HepG2 (cell line): ENCODE measurements around the gene ESRP2. TPM values are rescaled to one million over a fixed set of nuclear protein-coding genes. Genes with fewer than 3 reads are reported as not detected.

Experiments
- ETV6 ChIP-seq: sonication (generic); formaldehyde crosslinking; conservative IDR thresholded peaks from 2 replicates; pipeline ENCODE4 v1.4.0; 2020; ENCODE audit warnings: missing genetic modification reagents
- FOXA1 ChIP-seq, 2 experiments: fragments of 450-650 bp in 1 of 2; sonication (generic) in 1 of 2; formaldehyde crosslinking in 1 of 2; IDR thresholded peaks; 2 replicates each; pipeline versions ENCODE4 v1.4.0 to v1.6.1; 2016 to 2020; ENCODE audit warnings: missing genetic modification reagents in 1 of 2
- GATAD1 ChIP-seq: IDR thresholded peaks from 2 replicates; pipeline ENCODE4 v1.6.1; 2016; ENCODE audit warnings: missing genetic modification reagents, missing compliant biosample characterization
- HBP1 ChIP-seq: IDR thresholded peaks from 2 replicates; pipeline ENCODE4 v1.6.1; 2016; ENCODE audit warnings: low read depth, control low read depth
- HNRNPUL1 ChIP-seq: fragments of 200-400 bp; formaldehyde crosslinking; IDR thresholded peaks from 2 replicates; pipeline ENCODE4 v1.6.1; 2017; ENCODE audit warnings: low read depth, mild to moderate bottlenecking, low read length, moderate library complexity
- KDM3A ChIP-seq: IDR thresholded peaks from 2 replicates; pipeline ENCODE4 v1.6.1; 2018; ENCODE audit warnings: low read depth, missing compliant biosample characterization
- MTA1 ChIP-seq: sonication (generic); formaldehyde crosslinking; IDR thresholded peaks from 2 replicates; pipeline ENCODE4 v1.4.0; 2020; ENCODE audit warnings: missing genetic modification reagents, mild to moderate bottlenecking, borderline replicate concordance
- RNF219 ChIP-seq: sonication (generic); formaldehyde crosslinking; IDR thresholded peaks from 2 replicates; pipeline ENCODE4 v1.5.0; 2020; ENCODE audit warnings: mild to moderate bottlenecking, missing genetic modification reagents
- RXRA ChIP-seq: sonication (generic); formaldehyde crosslinking; IDR thresholded peaks from 2 replicates; pipeline ENCODE4 v1.5.1; 2020; ENCODE audit warnings: missing genetic modification reagents
- RXRB ChIP-seq: IDR thresholded peaks from 2 replicates; pipeline ENCODE4 v1.6.1; 2016; ENCODE audit warnings: borderline replicate concordance, missing genetic modification reagents, missing compliant biosample characterization
- SOX5 ChIP-seq: IDR thresholded peaks from 2 replicates; pipeline ENCODE4 v1.6.1; 2016; ENCODE audit warnings: borderline replicate concordance
- SRY ChIP-seq: sonication (generic); formaldehyde crosslinking; IDR thresholded peaks from 2 replicates; pipeline ENCODE4 v1.8.0; 2022; ENCODE audit warnings: mild to moderate bottlenecking, missing genetic modification reagents
- TCF12 ChIP-seq, 2 experiments: fragments of 450-650 bp in 1 of 2; sonication (generic) in 1 of 2; formaldehyde crosslinking in 1 of 2; IDR thresholded peaks; 2 replicates each; pipeline versions ENCODE4 v1.6.1 to v1.8.0; 2017 to 2022; ENCODE audit warnings: antibody characterized with exemption in 1 of 2, mild to moderate bottlenecking in 1 of 2, missing genetic modification reagents in 1 of 2, moderate library complexity in 1 of 2
- TEAD3 ChIP-seq: optimal IDR thresholded peaks from 2 replicates; pipeline ENCODE3; 2016; ENCODE audit warnings: borderline replicate concordance
- ZFP62 ChIP-seq: sonication (generic); formaldehyde crosslinking; IDR thresholded peaks from 2 replicates; pipeline ENCODE4 v1.4.0; 2020; ENCODE audit warnings: missing genetic modification reagents
- ZNF574 ChIP-seq: sonication (generic); formaldehyde crosslinking; IDR thresholded peaks from 2 replicates; pipeline ENCODE4 v1.4.0; 2020; ENCODE audit warnings: missing genetic modification reagents
- ZZZ3 ChIP-seq: sonication (generic); formaldehyde crosslinking; IDR thresholded peaks from 2 replicates; pipeline ENCODE4 v1.4.0; 2020; ENCODE audit warnings: missing genetic modification reagents, mild to moderate bottlenecking, borderline replicate concordance
- polyA plus RNA-seq, 8 experiments: library from polyadenylated mRNA; depleted of rRNA in 3 of 8; stranded (reverse) in 7 of 8; unstranded in 1 of 8; fragments of >200 nt; fragmentation: Illumina TruSeq in 4 of 8; extraction: Trizol in 4 of 8; gene quantifications; 2 replicates each; pipeline versions ENCODE4 v1.2.1 to v1.2.3, GENCODE V29; 2011 to 2016; ENCODE audit warnings: low read depth in 4 of 8, missing spikeins in 1 of 8, mixed read lengths in 1 of 8; ENCODE audit not compliant: insufficient read depth in 1 of 8
- total RNA-seq, 5 experiments: library from RNA; depleted of rRNA; stranded (reverse); fragments of >200 nt; fragmentation: Illumina TruSeq; extraction: Trizol; gene quantifications; 2 replicates each; pipeline ENCODE4 v1.2.3, GENCODE V29; 2016; ENCODE audit warnings: low read depth in 1 of 5
- TF ChIP-seq, protein P1 (sequence below): IDR thresholded peaks from 2 replicates; pipeline ENCODE4 v1.6.1; 2016; ENCODE audit warnings: mild to moderate bottlenecking, missing biosample characterization, missing genetic modification reagents
- TF ChIP-seq, protein P2 (sequence below): sonication (generic); formaldehyde crosslinking; IDR thresholded peaks from 2 replicates; pipeline ENCODE4 v1.8.0; 2022; ENCODE audit warnings: missing genetic modification reagents, mild to moderate bottlenecking, borderline replicate concordance

ESRP2 gene
- total and polyA plus RNA-seq, 2 of the 13 experiments (the other 11 are each of a cell fraction or from before 2014, with no cell fraction given) = 21.1 to 32.4 TPM

DNA sequence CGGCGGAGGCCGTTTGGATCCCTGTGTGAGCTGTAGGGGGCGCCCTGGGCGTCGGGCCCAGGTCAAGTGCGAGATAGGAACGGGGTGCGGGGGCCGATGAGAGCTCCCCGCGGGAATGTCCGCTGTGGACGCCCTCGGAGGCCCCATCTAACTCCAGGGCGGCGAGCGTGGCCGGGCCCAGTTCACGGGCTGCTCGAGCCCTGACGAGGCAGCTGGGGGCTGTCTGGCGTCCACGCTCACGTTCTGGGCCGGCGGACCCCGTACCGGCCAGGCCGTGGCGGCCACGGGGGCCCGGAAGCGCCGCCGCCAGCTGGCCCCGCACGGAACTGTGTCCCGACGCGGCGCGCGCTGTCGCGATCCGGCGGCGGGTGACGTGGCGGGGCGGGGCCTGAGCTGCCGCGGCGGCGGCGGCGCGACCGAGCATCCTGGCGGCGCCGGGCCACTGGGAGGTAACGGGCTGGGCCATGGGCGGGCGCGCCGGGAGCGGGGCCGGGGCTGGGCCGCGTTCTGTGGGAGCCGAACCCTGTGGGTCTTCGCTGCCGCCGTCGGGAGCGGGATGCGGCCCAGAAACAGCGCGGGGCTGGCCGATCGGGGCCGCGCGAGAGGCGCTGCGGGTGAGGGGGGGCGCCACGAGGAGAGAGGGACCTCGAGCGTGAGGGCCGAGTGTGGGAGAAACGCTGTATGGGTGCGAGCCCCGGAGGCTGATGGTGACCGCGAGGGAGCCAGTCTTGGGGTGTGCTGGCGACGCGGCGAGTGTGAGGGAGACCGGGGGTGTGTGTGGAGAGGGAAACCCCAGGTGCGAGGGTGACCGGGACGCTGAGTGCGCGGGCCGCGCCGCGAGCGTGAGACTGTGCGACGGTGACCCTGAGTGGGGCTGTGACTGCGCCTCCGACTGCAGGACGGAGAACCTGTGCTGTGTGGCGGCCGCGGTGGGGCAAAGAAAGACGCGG, 28.5 kb upstream of the ESRP2 start, which contains the start of gene SLC7A6 (continued):
- 0 out of 2 replicates have a peak, but pooled peaks have one; percentile 22 for TF ChIP-seq ZFP62 (CRISPR knock-in tag)
- TF ChIP-seq RXRA (CRISPR knock-in tag) = peak; percentile 85; the same call in 1 of the 2 replicates
- TF ChIP-seq RNF219 (CRISPR knock-in tag) = peak; percentile 24; the same call in 1 of the 2 replicates
- TF ChIP-seq TEAD3 (CRISPR knock-in tag) = peak; percentile 47
- TF ChIP-seq KDM3A (CRISPR knock-in tag) = peak; percentile 72; the same call in 1 of the 2 replicates
- peak; percentile 15; the same call in 1 of the 2 replicates for TF ChIP-seq SOX5 (CRISPR knock-in tag)
- peak; percentile 39; the same call in 1 of the 2 replicates for TF ChIP-seq MTA1
- TF ChIP-seq RXRB (CRISPR knock-in tag) = peak; percentile 49; the same call in 1 of the 2 replicates
- TF ChIP-seq HNRNPUL1 = no peak; the same call in 1 of the 2 replicates
- peak; percentile 33; the same call in 1 of the 2 replicates for TF ChIP-seq SRY (CRISPR knock-in tag)
- peak; percentile 26 for TF ChIP-seq ETV6 (CRISPR knock-in tag)
- no peak for TF ChIP-seq FOXA1 (IDR thresholded peaks at IDR 0.05)
- peak; percentile 10; the same call in 1 of the 2 replicates for TF ChIP-seq FOXA1 (CRISPR knock-in tag; IDR thresholded peaks at IDR 0.05)
- 0 out of 2 replicates have a peak, but pooled peaks have one; percentile 38 for TF ChIP-seq HBP1 (CRISPR knock-in tag)
- TF ChIP-seq ZZZ3 (CRISPR knock-in tag) = peak; percentile 32; the same call in 1 of the 2 replicates
- TF ChIP-seq, protein P1, sequence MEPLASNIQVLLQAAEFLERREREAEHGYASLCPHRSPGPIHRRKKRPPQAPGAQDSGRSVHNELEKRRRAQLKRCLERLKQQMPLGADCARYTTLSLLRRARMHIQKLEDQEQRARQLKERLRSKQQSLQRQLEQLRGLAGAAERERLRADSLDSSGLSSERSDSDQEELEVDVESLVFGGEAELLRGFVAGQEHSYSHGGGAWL (CRISPR knock-in tag) = no peak; the same call in 1 of the 2 replicates
- TF ChIP-seq, protein P2, sequence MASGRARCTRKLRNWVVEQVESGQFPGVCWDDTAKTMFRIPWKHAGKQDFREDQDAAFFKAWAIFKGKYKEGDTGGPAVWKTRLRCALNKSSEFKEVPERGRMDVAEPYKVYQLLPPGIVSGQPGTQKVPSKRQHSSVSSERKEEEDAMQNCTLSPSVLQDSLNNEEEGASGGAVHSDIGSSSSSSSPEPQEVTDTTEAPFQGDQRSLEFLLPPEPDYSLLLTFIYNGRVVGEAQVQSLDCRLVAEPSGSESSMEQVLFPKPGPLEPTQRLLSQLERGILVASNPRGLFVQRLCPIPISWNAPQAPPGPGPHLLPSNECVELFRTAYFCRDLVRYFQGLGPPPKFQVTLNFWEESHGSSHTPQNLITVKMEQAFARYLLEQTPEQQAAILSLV (CRISPR knock-in tag) = 0 out of 2 replicates have a peak, but pooled peaks have one; percentile 12
- TF ChIP-seq ZNF574 (CRISPR knock-in tag) = peak; percentile 77
- no peak for TF ChIP-seq TCF12 (IDR thresholded peaks at IDR 0.05)
- TF ChIP-seq TCF12 (CRISPR knock-in tag; IDR thresholded peaks at IDR 0.05) = peak; percentile 89; the same call in 1 of the 2 replicates
- TF ChIP-seq GATAD1 (CRISPR knock-in tag) = peak; percentile 40; the same call in 1 of the 2 replicates
